ENCODE results near the gene CXCL12. TPM values are rescaled to one million over a fixed set of nuclear protein-coding genes. Genes with fewer than 3 reads are reported as not detected.

CXCL12 gene
- total RNA-seq, 2 donors from 2014 or later = 6.9 to 19.6 TPM

DNA sequence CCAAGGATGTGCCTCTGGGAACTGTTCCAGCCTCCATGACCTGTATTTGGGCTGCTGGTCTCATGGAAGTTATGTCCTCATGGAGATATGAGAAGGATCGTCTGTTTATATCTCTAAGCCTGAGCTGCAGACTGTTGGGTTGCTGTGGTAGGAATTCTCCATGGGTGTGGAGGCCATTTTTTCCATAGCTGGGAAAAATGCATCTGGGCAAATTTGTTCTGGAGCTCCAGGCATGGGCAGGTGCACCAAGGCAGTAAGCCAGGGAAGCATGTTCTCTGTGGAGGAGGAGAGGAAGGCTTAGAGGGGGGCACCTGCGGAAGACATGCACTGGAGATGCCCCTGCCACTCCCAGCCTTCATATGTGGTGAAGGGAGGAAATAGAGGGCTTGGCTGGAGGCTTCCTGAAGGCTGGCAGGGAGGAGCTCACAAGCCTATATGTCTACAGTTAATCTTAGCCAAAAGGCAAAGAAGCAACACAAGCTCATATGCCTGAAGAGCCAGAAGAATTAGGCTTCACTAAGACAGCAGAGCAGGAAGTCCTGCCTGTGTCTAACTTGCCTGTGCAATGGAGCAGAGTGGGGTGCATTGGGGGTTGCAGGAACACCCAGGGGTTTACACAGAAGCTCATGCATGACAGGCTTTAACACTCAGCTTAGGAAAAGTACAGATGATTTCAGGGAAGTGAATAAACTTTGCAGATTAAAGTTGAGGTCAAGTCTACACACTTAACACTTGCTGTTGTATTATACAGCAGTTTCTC lies 35.1 kb upstream of the CXCL12 start:
- no peaks in the 10 kb centered on the region for H3K4me1 ChIP-seq (replicated peaks)
- no peaks in the 10 kb centered on the region for H3K36me3 ChIP-seq
- no peak overlapping the region for H3K27ac ChIP-seq
- 88% methylated on average over 2 of the region's 2 CpGs for WGBS
- TF ChIP-seq, protein P1, sequence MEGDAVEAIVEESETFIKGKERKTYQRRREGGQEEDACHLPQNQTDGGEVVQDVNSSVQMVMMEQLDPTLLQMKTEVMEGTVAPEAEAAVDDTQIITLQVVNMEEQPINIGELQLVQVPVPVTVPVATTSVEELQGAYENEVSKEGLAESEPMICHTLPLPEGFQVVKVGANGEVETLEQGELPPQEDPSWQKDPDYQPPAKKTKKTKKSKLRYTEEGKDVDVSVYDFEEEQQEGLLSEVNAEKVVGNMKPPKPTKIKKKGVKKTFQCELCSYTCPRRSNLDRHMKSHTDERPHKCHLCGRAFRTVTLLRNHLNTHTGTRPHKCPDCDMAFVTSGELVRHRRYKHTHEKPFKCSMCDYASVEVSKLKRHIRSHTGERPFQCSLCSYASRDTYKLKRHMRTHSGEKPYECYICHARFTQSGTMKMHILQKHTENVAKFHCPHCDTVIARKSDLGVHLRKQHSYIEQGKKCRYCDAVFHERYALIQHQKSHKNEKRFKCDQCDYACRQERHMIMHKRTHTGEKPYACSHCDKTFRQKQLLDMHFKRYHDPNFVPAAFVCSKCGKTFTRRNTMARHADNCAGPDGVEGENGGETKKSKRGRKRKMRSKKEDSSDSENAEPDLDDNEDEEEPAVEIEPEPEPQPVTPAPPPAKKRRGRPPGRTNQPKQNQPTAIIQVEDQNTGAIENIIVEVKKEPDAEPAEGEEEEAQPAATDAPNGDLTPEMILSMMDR (IDR thresholded peaks at IDR 0.05) = no peak
- no peak for TF ChIP-seq POLR2AphosphoS5 (IDR thresholded peaks at IDR 0.05)
- H3K4me3 ChIP-seq = no peak overlapping the region
- no peaks in the 10 kb centered on the region for H3K9me3 ChIP-seq
- no peak for DNase-seq (ENCODE audit: low spot score)
- intact Hi-C loops (cut with DNase I) = no loop called here
- no peaks in the 10 kb centered on the region for H3K27me3 ChIP-seq (replicated peaks; ENCODE audit: insufficient read depth)

DNA sequence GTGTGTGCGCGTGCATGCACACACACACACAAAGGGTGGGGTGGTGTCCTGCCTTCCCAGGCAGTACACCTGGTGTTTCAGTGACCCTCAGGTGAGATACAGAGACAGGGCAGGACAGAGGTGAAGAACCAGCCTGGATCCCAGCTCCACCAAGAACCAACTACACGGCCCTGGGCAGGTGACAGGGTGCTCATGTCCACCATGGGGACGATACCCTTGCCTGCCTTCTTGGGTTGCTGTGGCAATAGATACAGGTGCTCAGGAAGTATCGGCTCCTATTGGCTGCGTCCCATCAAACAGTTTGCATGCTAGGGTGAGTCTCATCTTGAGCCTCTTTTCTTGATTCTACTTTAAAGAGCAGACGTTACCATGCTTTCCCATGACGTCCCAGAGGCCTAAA lies 33.7 kb upstream of the CXCL12 start:
- Histone ChIP-seq H3K4me1 (replicated peaks) (no peaks in the 10 kb centered on the region), H3K4me3 (no peak overlapping the region), H3K27ac (no peak overlapping the region), H3K36me3 (no peaks in the 10 kb centered on the region), H3K9me3 (no peaks in the 10 kb centered on the region), H3K27me3 (replicated peaks; ENCODE audit: insufficient read depth) (no peaks in the 10 kb centered on the region)
- DNase-seq (ENCODE audit: low spot score) = no peak
- intact Hi-C loops (cut with DNase I) = no loop called here
- WGBS = 97% methylated on average over 8 of the region's 8 CpGs
- TF ChIP-seq, protein P1 (IDR thresholded peaks at IDR 0.05) = no peak
- no peak for TF ChIP-seq POLR2A (IDR thresholded peaks at IDR 0.05)
- no peak for TF ChIP-seq POLR2AphosphoS5 (IDR thresholded peaks at IDR 0.05)

- WGBS = 93% methylated on average over 4 of the region's 4 CpGs
- TF ChIP-seq, protein P1 (IDR thresholded peaks at IDR 0.05) = no peak
- TF ChIP-seq POLR2AphosphoS5 (IDR thresholded peaks at IDR 0.05) (no peak), POLR2A (IDR thresholded peaks at IDR 0.05) (no peak)
- no peaks in the 10 kb centered on the region for H3K9me3 ChIP-seq
- H3K27ac ChIP-seq = no peak overlapping the region
- no peaks in the 10 kb centered on the region for H3K4me1 ChIP-seq (replicated peaks)
- no peak for DNase-seq (ENCODE audit: low spot score)
- no peaks in the 10 kb centered on the region for H3K27me3 ChIP-seq (replicated peaks; ENCODE audit: insufficient read depth)
- H3K4me3 ChIP-seq = no peak overlapping the region
- intact Hi-C loops (cut with DNase I) = no loop called here
- H3K36me3 ChIP-seq = no peaks in the 10 kb centered on the region
Measured at GRCh38 chr10:44417761-44418160, 32.9 kb upstream of the CXCL12 start.

GRCh38 chr10:44416936-44417335 lies 32.0 kb upstream of the CXCL12 start:
- DNase-seq (ENCODE audit: low spot score) = no peak
- intact Hi-C loops (cut with DNase I) = no loop called here
- TF ChIP-seq, protein P1 (IDR thresholded peaks at IDR 0.05) = no peak
- no peak for TF ChIP-seq POLR2A (IDR thresholded peaks at IDR 0.05)
- TF ChIP-seq POLR2AphosphoS5 (IDR thresholded peaks at IDR 0.05) = no peak
- 59% methylated on average over 2 of the region's 2 CpGs for WGBS
- Histone ChIP-seq H3K27ac (no peak overlapping the region), H3K36me3 (no peaks in the 10 kb centered on the region), H3K4me3 (no peak overlapping the region), H3K4me1 (replicated peaks) (no peaks in the 10 kb centered on the region), H3K27me3 (replicated peaks; ENCODE audit: insufficient read depth) (no peaks in the 10 kb centered on the region), H3K9me3 (no peaks in the 10 kb centered on the region)

All from prostate gland (tissue), 2 donors.